Hepatocyte (in vitro differentiated cells): ENCODE results near the gene CLIP1.

ENCODE experiments used
- EZH2 ChIP-seq: fragments of 200-600 bp; sonication (generic); IDR thresholded peaks from 2 replicates; pipeline ENCODE4 v1.6.1; 2016; ENCODE audit warnings: antibody characterized with exemption, mild to moderate bottlenecking, borderline replicate concordance
- EZH2phosphoT487 ChIP-seq: fragments of 200-600 bp; sonication (generic); IDR thresholded peaks from one replicate; pipeline ENCODE4 v1.6.1; 2018; ENCODE audit warnings: antibody characterized with exemption, mild to moderate bottlenecking, low read depth, moderate library complexity; ENCODE audit not compliant: unreplicated experiment, severe bottlenecking
- TF ChIP-seq, protein P1 (sequence below): fragments of 200-600 bp; sonication (generic); IDR thresholded peaks from 2 replicates; pipeline ENCODE4 v1.5.1; 2016; ENCODE audit warnings: antibody characterized with exemption, mild to moderate bottlenecking; ENCODE audit not compliant: poor library complexity

DNA sequence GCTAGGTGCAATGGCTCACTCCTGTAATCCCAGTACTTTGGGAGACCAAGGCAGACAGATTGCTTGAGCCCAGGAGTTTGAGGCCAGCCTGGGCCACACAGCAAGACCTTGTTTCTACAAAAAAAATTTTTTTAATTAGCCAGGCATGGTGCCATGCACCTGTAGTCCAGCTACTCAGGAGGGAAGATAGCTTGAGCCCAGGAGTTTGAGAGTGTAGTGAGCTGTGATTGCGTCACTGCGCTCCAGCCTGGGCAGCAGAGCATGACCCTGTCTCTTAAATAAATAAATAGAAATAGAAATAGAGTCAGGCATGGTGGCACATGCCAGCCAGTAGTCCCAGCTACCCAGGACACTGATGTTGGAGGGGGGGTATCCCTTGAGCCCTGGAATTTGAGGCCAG lies 36.7 kb upstream of the CLIP1 start:
- no peak for TF ChIP-seq EZH2phosphoT487
- TF ChIP-seq, protein P1, sequence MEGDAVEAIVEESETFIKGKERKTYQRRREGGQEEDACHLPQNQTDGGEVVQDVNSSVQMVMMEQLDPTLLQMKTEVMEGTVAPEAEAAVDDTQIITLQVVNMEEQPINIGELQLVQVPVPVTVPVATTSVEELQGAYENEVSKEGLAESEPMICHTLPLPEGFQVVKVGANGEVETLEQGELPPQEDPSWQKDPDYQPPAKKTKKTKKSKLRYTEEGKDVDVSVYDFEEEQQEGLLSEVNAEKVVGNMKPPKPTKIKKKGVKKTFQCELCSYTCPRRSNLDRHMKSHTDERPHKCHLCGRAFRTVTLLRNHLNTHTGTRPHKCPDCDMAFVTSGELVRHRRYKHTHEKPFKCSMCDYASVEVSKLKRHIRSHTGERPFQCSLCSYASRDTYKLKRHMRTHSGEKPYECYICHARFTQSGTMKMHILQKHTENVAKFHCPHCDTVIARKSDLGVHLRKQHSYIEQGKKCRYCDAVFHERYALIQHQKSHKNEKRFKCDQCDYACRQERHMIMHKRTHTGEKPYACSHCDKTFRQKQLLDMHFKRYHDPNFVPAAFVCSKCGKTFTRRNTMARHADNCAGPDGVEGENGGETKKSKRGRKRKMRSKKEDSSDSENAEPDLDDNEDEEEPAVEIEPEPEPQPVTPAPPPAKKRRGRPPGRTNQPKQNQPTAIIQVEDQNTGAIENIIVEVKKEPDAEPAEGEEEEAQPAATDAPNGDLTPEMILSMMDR, result no peak
- no peak for TF ChIP-seq EZH2
